Naive B cell (primary cell): ENCODE results near the gene PSMG3. TPM values are rescaled to one million over a fixed set of nuclear protein-coding genes. Genes with fewer than 3 reads are reported as not detected.
A peak's percentile ranks its signal among the peaks of the same experiment; 100 is the strongest.

Source experiments
- ATAC-seq, 2 donors: fragments of 150-1000 bp; cut with Tn5 transposase; 2 replicates each; pipeline ENCODE4 v1.10.0; 2021; ENCODE audit warnings: low read depth in 2 of 2, mild to moderate bottlenecking in 2 of 2, moderate library complexity in 2 of 2
- DNase-seq: peaks from one replicate; pipeline ENCODE4 v3.0.0; 2022
- H3K27ac Mint-ChIP-seq, 6 donors: one replicate each; pipeline ENCODE4 v1.8.0; 2020 to 2022; ENCODE audit warnings: mild to moderate bottlenecking in 6 of 6, mixed read lengths in 6 of 6, moderate library complexity in 5 of 6, inconsistent platforms in 2 of 6
- H3K27me3 Mint-ChIP-seq, 3 donors: one replicate each; pipeline ENCODE4 v1.8.0; 2021 to 2022; ENCODE audit warnings: mixed read lengths in 3 of 3, mild to moderate bottlenecking in 1 of 3
- H3K36me3 Mint-ChIP-seq, 2 donors: one replicate each; pipeline ENCODE4 v1.8.0; 2020 to 2022; ENCODE audit warnings: mixed read lengths in 2 of 2, inconsistent platforms in 1 of 2, mild to moderate bottlenecking in 1 of 2
- H3K4me1 Mint-ChIP-seq, 3 donors: one replicate each; pipeline ENCODE4 v1.8.0; 2020 to 2022; ENCODE audit warnings: mixed read lengths in 3 of 3, inconsistent platforms in 1 of 3, mild to moderate bottlenecking in 1 of 3, moderate library complexity in 1 of 3
- H3K4me3 Mint-ChIP-seq, 8 donors: one replicate each; pipeline ENCODE4 v1.8.0; 2020 to 2022; ENCODE audit warnings: mild to moderate bottlenecking in 8 of 8, mixed read lengths in 8 of 8, moderate library complexity in 8 of 8, inconsistent platforms in 2 of 8
- H3K9me3 Mint-ChIP-seq, 7 donors: one replicate each; pipeline ENCODE4 v1.8.0; 2020 to 2022; ENCODE audit warnings: mixed read lengths in 7 of 7, mild to moderate bottlenecking in 5 of 7, inconsistent platforms in 2 of 7, moderate library complexity in 1 of 7
- polyA plus RNA-seq, 6 donors: library from polyadenylated mRNA; unstranded; fragments of 300-500 nt; fragmentation: Illumina TruSeq; gene quantifications; one replicate each; pipeline ENCODE4 v1.2.3, GENCODE V29; 2021; ENCODE audit warnings: low read depth in 6 of 6

Gene PSMG3
- polyA plus RNA-seq, 6 donors from 2014 or later = 24.2 to 43.4 (median 38.6) TPM

- ATAC-seq = no peak
- no peak for DNase-seq
- Mint-ChIP-seq H3K4me1 (peaks cover 0 to 7% (median under 1%) of the 10 kb centered on the region in 3 donors), H3K36me3 (no peaks in the 10 kb centered on the region), H3K9me3 (no peaks in the 10 kb centered on the region), H3K4me3 (peak overlapping the region in 2 of 8 donors; percentile 12 to 35), H3K27me3 (peaks cover 5 to 31% (median 23%) of the 10 kb centered on the region in 3 donors), H3K27ac (no peak overlapping the region)
Observed at GRCh38 chr7:1603346-1604225, 33.8 kb upstream of the PSMG3 start.

DNA sequence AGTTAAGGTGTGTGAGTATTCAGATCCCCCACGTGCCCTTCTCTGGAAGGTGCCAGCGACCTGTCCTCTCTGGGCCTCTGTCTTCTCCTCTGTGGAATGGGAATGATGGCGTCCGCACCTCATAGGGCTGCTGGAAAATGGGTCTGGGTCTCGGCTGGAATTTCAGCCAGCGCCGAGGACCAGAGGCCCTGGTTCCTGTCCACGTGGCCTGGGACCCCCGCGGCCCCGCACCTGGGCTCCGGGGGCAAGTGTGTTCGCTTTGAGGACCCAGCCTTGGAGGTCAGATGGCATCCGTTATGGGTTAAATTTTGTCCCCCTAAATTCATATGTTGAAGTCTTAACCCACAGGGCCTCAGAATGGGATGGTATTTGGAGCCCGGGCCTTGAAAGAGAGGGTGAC, 32.6 kb upstream of the PSMG3 start:
- no peak for DNase-seq
- Mint-ChIP-seq H3K4me1 (peaks cover 0 to 7% (median 2%) of the 10 kb centered on the region in 3 donors), H3K36me3 (no peaks in the 10 kb centered on the region), H3K27me3 (peaks cover 2 to 23% (median 19%) of the 10 kb centered on the region in 3 donors), H3K27ac (peak overlapping the region in 1 of 6 donors; percentile 30), H3K4me3 (no peak overlapping the region), H3K9me3 (peaks cover 0 to 2% (median 0%) of the 10 kb centered on the region in 7 donors)
- no peak for ATAC-seq

- H3K27ac Mint-ChIP-seq = no peak overlapping the region
- ATAC-seq = no peak
- peaks cover 0 to 2% (median 0%) of the 10 kb centered on the region in 7 donors for H3K9me3 Mint-ChIP-seq
- peaks cover 0 to 19% (median 15%) of the 10 kb centered on the region in 3 donors for H3K27me3 Mint-ChIP-seq
- no peak for DNase-seq
- H3K4me1 Mint-ChIP-seq = peaks cover 0 to 5% (median 2%) of the 10 kb centered on the region in 3 donors
- H3K4me3 Mint-ChIP-seq = no peak overlapping the region
- no peaks in the 10 kb centered on the region for H3K36me3 Mint-ChIP-seq
Observed at GRCh38 chr7:1601956-1602355, 32.1 kb upstream of the PSMG3 start.

- Mint-ChIP-seq H3K4me1 (peaks cover 0 to 3% (median 2%) of the 10 kb centered on the region in 3 donors), H3K9me3 (peaks cover 0 to 3% (median 0%) of the 10 kb centered on the region in 7 donors), H3K27me3 (peaks cover 0 to 8% (median 8%) of the 10 kb centered on the region in 3 donors), H3K4me3 (no peak overlapping the region), H3K27ac (peak overlapping the region in 2 of 6 donors; percentile 39 to 74), H3K36me3 (no peaks in the 10 kb centered on the region)
- no peak for ATAC-seq
- no peak for DNase-seq
Observed at GRCh38 chr7:1599640-1600395, 30.0 kb upstream of the PSMG3 start.

- Mint-ChIP-seq H3K4me3 (no peak overlapping the region), H3K27ac (no peak overlapping the region), H3K4me1 (peaks cover 0 to 4% (median 2%) of the 10 kb centered on the region in 3 donors), H3K27me3 (peaks cover 0 to 8% (median 8%) of the 10 kb centered on the region in 3 donors), H3K36me3 (no peaks in the 10 kb centered on the region), H3K9me3 (peaks cover 0 to 5% (median 0%) of the 10 kb centered on the region in 7 donors)
- ATAC-seq = no peak
- no peak for DNase-seq
Observed at GRCh38 chr7:1598961-1599639, 29.3 kb upstream of the PSMG3 start.

DNA sequence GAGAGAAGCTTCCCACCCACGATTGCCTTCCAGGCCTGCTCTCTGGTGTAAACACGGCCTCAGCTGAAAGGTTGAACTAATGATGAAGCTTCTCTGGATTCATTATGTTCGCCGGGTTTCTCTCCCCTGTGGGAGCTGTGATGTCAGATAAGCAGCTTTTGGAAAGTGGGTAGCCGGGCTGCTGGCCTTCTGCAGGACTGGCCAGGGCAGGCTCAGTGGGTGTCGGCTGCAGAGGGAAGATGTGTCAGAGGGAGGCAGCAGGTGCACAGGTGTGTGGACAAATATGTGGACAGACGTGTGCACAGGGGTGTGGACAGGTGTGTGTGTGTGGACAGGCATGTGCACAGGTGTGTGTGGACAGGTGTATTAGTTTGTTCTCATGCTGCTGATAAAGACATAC, 28.5 kb upstream of the PSMG3 start:
- no peak for ATAC-seq
- H3K4me3 Mint-ChIP-seq = no peak overlapping the region
- peak overlapping the region in 1 of 6 donors; percentile 80 for H3K27ac Mint-ChIP-seq
- H3K4me1 Mint-ChIP-seq = peaks cover 0 to 4% (median 2%) of the 10 kb centered on the region in 3 donors
- no peak for DNase-seq
- H3K36me3 Mint-ChIP-seq = no peaks in the 10 kb centered on the region
- H3K27me3 Mint-ChIP-seq = peaks cover 0 to 7% (median 6%) of the 10 kb centered on the region in 3 donors
- peaks cover 0 to 5% (median 0%) of the 10 kb centered on the region in 7 donors for H3K9me3 Mint-ChIP-seq

DNA sequence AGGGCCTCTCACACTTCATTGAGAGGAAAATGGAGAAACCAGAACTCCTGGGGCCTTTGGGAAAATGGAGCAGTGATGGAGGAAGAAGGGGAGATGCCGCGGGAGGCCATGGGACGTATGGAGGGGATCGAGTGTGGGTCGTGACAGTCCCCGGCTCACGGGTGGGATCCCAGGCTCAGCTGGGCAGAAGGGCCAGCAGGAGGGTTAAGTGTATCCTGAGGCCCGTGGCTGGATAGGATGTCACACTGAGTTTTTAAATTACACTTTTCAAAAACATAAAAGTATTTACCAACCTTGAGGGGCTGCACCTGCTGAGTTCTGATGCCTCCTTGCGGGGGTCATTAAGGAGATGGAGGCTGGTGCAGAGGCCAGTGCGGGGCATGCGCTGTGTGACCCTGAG, 28.0 kb upstream of the PSMG3 start:
- ATAC-seq (no peak), DNase-seq (no peak)
- no peaks in the 10 kb centered on the region for H3K36me3 Mint-ChIP-seq
- H3K27me3 Mint-ChIP-seq = peaks cover under 1 to 5% (median under 1%) of the 10 kb centered on the region in 3 donors
- peaks cover 0 to 5% (median 0%) of the 10 kb centered on the region in 7 donors for H3K9me3 Mint-ChIP-seq
- H3K4me3 Mint-ChIP-seq = no peak overlapping the region
- no peak overlapping the region for H3K27ac Mint-ChIP-seq
- H3K4me1 Mint-ChIP-seq = peaks cover 2 to 5% (median 5%) of the 10 kb centered on the region in 3 donors

DNA sequence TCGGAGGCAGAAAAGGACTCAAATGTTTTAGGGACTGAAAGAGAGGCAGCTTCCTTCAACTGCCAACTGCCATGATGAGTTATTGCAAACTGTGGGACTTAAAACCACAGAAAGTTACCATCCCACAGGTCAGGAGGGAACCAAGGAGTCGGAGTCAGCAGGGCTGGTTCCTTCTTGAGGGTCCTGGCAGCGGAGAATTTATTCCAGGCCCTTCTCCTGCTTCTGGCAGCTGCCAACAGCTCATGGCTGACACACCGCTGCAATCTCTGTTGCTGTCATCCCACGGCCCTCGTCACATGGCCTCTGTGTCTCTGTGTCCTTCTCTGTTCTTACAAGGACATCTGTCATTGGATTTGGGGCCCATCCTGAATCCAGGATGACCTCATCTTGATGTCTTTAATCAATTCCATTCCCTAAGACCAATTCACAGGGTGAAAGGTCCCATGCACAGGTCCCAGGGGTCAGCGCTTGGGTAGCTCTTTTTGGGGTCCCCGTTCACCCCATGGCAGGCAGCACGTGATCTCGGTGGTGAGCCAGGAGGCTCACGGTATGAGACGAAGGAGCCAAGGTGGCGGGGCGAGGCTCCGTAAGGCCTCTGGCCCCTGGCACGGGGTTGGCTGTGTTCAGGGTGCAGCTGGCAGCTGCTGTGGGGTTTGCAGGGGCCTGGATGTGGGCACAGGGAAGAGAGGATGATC, 27.4 kb upstream of the PSMG3 start:
- Mint-ChIP-seq H3K36me3 (no peaks in the 10 kb centered on the region), H3K27me3 (peaks cover 0 to 11% (median 5%) of the 10 kb centered on the region in 3 donors), H3K4me3 (no peak overlapping the region), H3K9me3 (peaks cover 0 to 5% (median 0%) of the 10 kb centered on the region in 7 donors), H3K27ac (peak overlapping the region in 2 of 6 donors; percentile 66 to 89), H3K4me1 (peaks cover 8 to 11% (median 10%) of the 10 kb centered on the region in 3 donors)
- DNase-seq (no peak), ATAC-seq (no peak)

GRCh38 chr7:1596181-1597043, 26.6 kb upstream of the PSMG3 start:
- Mint-ChIP-seq H3K9me3 (peaks cover 0 to 5% (median 0%) of the 10 kb centered on the region in 7 donors), H3K27ac (peak overlapping the region in 2 of 6 donors; percentile 9 to 68), H3K4me1 (peaks cover 16 to 18% (median 18%) of the 10 kb centered on the region in 3 donors), H3K36me3 (no peaks in the 10 kb centered on the region), H3K27me3 (peaks cover 7 to 18% (median 8%) of the 10 kb centered on the region in 3 donors), H3K4me3 (no peak overlapping the region)
- ATAC-seq = no peak
- no peak for DNase-seq

GRCh38 chr7:1595636-1596035, 25.8 kb upstream of the PSMG3 start:
- DNase-seq (no peak), ATAC-seq (no peak)
- Mint-ChIP-seq H3K27me3 (peaks cover 9 to 25% (median 14%) of the 10 kb centered on the region in 3 donors), H3K9me3 (peaks cover 0 to 5% (median 0%) of the 10 kb centered on the region in 7 donors), H3K4me3 (no peak overlapping the region), H3K36me3 (no peaks in the 10 kb centered on the region), H3K27ac (peak overlapping the region in 3 of 6 donors; percentile 23 to 26 (median 23)), H3K4me1 (peaks cover 24 to 26% (median 25%) of the 10 kb centered on the region in 3 donors)

DNA sequence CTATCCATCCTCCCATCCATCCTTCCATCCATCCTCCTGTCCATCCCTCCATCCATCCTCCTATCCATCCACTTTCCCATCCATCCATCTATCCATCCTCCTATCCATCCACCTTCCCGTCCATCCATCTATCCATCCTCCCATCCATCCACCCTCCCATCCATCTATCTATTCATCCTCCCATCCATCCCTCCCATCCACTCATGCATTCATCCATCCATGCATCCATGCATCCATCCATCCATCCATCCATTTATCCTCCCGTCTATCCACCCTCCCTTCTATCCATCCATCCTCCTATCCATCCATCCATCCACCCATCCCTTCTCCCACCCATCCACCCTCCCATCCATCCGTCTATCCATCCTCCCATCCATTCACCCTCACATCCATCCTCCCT, 25.2 kb upstream of the PSMG3 start:
- peaks cover 9 to 32% (median 19%) of the 10 kb centered on the region in 3 donors for H3K27me3 Mint-ChIP-seq

More for the DNA sequence above, 25.2 kb upstream of the PSMG3 start:
- DNase-seq = no peak
- Mint-ChIP-seq H3K36me3 (no peaks in the 10 kb centered on the region), H3K4me3 (no peak overlapping the region), H3K9me3 (peaks cover 0 to 5% (median 0%) of the 10 kb centered on the region in 7 donors), H3K4me1 (peaks cover 27 to 30% (median 28%) of the 10 kb centered on the region in 3 donors), H3K27ac (peak overlapping the region in 1 of 6 donors; percentile 17)
- ATAC-seq = no peak
